Fibroblast of mammary gland (primary cell): ENCODE results near the gene AMBN.

Experiments
- DNase-seq: peaks from one replicate; pipeline ENCODE4 v3.0.0-alpha.2; 2010; ENCODE audit warnings: low read depth
- H3K4me3 ChIP-seq: 2 replicates; pipeline ENCODE4 v1.5.1; 2011; ENCODE audit warnings: low read depth, mild to moderate bottlenecking, low read length, moderate library complexity; ENCODE audit not compliant: control insufficient read depth
- CTCF ChIP-seq: conservative IDR thresholded peaks from 2 replicates; pipeline ENCODE4 v1.5.1; 2011; ENCODE audit warnings: low read depth, low read length, inconsistent platforms; ENCODE audit not compliant: control insufficient read depth, insufficient read depth

AMBN gene

DNA sequence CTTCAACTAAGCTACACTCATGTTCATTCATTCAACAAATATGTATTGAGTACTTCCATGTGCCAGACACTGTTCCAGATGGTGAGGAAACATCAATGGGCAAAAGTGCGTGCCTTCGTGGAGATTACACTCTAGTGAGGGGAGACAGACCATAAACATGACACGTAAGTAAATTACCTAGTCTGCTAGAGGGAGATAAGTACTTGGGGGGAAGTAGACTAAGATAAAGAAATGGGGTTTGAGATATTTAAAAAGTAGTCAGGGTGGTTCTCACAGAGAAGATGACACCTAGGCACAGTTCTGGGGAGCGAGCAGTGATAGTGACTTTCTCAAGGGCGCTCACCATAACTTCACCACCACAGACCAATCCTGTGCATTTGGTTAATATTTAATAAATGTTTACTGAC is 62.6 kb downstream of the AMBN start:
- DNase-seq = no peak
- no peak overlapping the region for H3K4me3 ChIP-seq
- no peak for TF ChIP-seq CTCF
